GM23338 (cell line): Measurements from ENCODE around the gene ST3GAL6.

Source experiments
- CREB1 ChIP-seq: fragments of 250-450 bp; sonication (Bioruptor Pico); IDR thresholded peaks from 2 replicates; pipeline ENCODE4 v1.5.0; 2020; ENCODE audit warnings: low read depth, mild to moderate bottlenecking, moderate library complexity
- EZH2 ChIP-seq: fragments of 200-600 bp; sonication (generic); IDR thresholded peaks from one replicate; pipeline ENCODE4 v1.8.0; 2017; ENCODE audit warnings: antibody characterized with exemption, mild to moderate bottlenecking, low read depth; ENCODE audit not compliant: unreplicated experiment
- EZH2phosphoT487 ChIP-seq: fragments of 200-600 bp; sonication (generic); IDR thresholded peaks from one replicate; pipeline ENCODE4 v1.8.1; 2018; ENCODE audit warnings: antibody characterized with exemption; ENCODE audit not compliant: unreplicated experiment
- POLR2AphosphoS5 ChIP-seq: IDR thresholded peaks from 2 replicates; pipeline ENCODE4 v1.6.1; 2016; ENCODE audit warnings: antibody characterized with exemption, low read depth
- ZNF114 ChIP-seq: fragments of 250-450 bp; sonication (Bioruptor Pico); IDR thresholded peaks from 2 replicates; pipeline ENCODE4 v1.5.0; 2020; ENCODE audit warnings: mild to moderate bottlenecking, moderate library complexity
- TF ChIP-seq, protein P1 (sequence below), 2 experiments: fragments of 200-600 bp in 1 of 2; sonication (generic) in 1 of 2; conservative IDR thresholded peaks; 2 replicates each; pipeline versions ENCODE4 v1.5.1 to v1.6.1; 2016 to 2017; ENCODE audit warnings: antibody characterized with exemption in 2 of 2, low read depth in 2 of 2, mild to moderate bottlenecking in 2 of 2, moderate library complexity in 1 of 2

DNA sequence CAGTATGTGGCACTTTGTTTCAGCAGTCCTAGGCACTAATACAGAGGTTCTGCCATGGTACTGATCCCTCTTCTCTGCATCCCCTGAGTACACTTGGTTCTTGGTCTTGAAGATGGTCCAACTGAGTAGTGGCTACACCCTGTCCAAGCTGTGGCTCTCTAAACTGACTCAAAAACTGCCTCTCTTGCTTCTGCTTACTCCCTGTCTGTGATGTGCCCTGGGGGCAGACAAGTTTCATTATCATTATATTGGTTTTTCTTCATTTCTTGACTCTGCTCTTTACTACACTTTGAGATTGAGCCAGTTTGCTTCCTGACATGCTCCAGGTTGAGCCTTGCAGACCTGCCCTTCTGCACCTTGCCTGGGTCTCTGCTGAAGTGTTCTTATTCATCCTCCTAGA is 18.9 kb upstream of the ST3GAL6 start:
- TF ChIP-seq, protein P1, sequence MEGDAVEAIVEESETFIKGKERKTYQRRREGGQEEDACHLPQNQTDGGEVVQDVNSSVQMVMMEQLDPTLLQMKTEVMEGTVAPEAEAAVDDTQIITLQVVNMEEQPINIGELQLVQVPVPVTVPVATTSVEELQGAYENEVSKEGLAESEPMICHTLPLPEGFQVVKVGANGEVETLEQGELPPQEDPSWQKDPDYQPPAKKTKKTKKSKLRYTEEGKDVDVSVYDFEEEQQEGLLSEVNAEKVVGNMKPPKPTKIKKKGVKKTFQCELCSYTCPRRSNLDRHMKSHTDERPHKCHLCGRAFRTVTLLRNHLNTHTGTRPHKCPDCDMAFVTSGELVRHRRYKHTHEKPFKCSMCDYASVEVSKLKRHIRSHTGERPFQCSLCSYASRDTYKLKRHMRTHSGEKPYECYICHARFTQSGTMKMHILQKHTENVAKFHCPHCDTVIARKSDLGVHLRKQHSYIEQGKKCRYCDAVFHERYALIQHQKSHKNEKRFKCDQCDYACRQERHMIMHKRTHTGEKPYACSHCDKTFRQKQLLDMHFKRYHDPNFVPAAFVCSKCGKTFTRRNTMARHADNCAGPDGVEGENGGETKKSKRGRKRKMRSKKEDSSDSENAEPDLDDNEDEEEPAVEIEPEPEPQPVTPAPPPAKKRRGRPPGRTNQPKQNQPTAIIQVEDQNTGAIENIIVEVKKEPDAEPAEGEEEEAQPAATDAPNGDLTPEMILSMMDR (conservative IDR thresholded peaks at IDR 0.05; ENCODE audit: low read depth in 2 of 2) = no peak
- TF ChIP-seq POLR2AphosphoS5 = no peak
- TF ChIP-seq EZH2 = no peak
- TF ChIP-seq ZNF114 = no peak
- no peak for TF ChIP-seq EZH2phosphoT487
- no peak for TF ChIP-seq CREB1
